ENCODE data around the gene NUDT14.

The NUDT14 gene

GRCh38 chr14:105212541-105213300 lies 31.6 kb upstream of the NUDT14 start:
- no peak for DNase-seq (ENCODE audit: low read depth in 2 of 2)

- DNase-seq (ENCODE audit: low read depth in 2 of 2) = no peak
Measured at GRCh38 chr14:105211758-105212089, 30.6 kb upstream of the NUDT14 start.

DNA sequence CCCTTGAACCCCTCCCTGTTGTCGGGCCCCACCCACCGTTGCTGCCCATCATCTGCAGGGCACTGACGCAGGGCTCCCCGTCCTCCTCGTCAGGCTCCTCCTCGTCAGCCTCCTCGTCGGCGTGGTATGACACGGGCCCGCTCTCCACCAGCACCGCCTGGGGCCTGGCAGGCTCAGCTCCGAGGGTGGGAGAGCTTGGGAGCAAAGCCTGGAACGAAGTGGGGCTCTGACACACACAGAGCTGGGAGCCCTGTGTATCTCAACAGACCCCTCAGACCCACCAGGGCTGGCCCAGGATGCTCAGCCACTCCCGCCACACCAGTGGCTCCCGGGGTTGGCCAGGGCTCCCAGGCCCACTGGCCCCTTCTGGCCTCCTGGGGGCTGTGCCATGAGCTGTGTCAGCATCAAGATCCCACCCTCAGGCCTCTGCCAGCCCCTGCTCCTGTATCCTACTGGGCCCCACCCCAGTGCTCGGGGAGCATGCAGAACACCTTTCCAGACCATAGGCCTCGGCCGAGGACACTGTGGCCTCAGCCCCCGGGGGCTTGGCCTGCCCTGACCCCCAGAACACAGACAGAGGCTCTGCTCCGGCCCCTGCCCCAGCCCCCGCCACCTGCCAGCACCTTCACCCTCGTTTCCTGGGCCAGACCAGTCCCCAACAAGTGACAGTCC lies 30.1 kb upstream of the NUDT14 start:
- no peak for DNase-seq (ENCODE audit: low read depth in 2 of 2)

DNA sequence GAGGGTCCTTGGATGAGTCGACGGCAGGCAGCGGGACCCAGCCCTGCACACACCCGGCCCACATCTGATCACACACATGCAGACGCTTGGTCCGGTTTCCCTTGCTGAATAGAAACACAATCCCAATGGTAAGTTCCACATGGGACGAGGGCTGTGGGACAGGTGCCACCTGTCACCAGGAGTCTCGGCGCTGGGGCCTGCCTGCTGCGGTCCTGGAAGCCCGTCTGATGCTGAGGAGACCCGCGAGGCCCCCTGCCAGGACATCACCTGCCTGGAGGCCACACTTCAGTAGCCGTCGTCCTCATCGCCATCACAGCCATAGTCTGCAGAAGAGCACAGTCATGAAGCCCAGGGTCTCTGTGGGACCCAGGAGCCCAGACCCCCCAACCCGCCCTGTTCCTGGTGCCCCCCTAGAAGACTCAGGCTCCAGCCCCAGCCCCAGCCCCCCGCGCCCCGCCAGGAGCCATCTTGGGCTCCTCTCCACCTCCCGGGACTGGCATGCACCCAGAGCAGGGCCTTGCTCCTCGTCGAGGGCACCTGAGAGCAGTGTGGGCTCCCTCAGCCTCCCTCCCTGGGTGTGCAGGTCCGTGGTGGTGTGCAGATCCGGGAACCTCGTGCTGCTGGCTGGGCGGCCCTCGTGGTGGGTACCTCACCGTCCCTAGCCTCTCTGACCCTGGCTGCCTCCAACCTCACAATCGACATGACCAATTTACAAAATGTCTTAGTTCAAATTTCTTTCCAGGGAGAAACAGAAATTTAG lies 29.3 kb upstream of the NUDT14 start:
- DNase-seq (ENCODE audit: low read depth in 2 of 2) = no peak

DNA sequence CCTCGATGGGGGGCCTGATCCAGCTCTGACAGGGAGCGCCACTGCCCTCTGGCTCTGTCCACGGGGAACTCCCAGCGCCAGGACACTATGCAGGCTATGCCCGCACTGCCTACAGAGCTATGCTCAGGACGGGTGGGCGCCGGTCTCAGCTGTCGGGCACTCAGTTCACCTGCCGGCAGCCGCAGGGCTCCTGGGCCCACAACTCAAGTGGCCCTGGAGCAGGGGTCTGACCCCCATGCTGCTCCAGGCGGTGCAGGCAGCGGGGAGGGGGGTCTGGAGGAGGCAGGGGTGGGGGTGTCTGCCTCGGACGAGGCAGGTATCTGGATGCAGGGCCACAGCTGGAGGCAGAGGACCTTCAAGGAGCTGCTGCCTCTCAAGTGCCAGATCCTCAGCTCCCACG lies 28.5 kb upstream of the NUDT14 start:
- no peak for DNase-seq (ENCODE audit: low read depth in 2 of 2)

- DNase-seq (ENCODE audit: low read depth in 2 of 2) = no peak
Measured at GRCh38 chr14:105209091-105209490, 28.0 kb upstream of the NUDT14 start.

- DNase-seq (ENCODE audit: low read depth in 2 of 2) = no peak
Measured at GRCh38 chr14:105208738-105209075, 27.6 kb upstream of the NUDT14 start.

DNA sequence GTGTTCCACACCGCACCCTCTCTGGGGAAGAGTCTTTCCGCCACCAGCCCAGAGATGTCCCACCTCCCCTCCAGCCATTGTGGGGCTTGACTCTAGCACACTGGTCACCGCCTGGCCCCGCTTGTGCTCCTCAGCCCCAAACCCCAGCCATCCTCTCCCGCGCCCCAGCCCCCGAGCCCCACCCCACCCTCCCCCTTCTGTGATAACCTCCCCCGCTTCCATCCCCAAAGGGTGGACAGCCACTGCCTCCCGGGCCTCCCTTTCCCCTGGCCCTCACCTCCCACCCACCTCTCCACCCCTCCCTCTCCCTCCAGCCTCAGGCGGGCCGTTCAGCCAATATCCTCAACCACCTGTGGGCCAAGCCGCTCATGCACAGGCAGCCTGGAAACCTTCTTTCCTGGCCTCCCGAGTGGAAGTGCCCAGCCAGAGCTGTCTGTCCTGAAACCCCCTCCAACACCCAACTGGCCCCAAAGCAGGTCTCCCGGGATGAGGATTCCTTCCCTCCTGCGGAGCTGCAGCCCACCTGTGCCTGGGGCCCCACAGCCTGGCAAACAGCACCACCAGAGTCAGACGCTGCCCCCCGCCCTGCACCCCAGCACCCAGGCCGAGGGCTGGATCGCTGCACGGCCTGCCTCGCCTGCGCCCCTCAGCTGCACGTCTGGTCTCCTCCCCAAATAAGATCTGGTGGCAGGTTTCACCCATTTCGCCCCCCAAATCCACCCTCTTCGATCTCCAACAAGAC lies 27.1 kb upstream of the NUDT14 start:
- DNase-seq (ENCODE audit: low read depth in 2 of 2) = no peak

DNA sequence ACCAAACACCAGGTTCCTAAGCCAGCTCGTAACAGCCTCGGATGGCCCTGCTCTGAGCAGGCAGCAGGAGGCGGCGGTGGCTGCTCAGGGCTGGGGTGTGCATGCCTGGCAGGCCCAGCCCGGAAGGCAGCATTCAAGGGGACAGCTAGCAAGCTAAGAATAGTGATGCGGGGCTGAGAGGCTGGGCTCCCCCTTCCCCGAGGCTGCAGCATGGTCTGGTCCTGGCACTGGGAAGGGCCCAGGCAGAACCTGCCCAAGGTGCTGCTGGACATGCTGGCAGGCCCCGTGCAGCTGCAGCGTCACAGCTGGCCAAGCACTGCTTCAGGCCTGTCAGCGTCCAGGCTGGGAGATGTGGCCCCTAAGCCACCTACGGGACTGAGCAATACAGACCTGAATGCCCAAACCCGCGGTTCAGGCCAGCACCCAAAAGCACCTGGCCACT lies 26.4 kb upstream of the NUDT14 start:
- no peak for DNase-seq (ENCODE audit: low read depth in 2 of 2)

DNA sequence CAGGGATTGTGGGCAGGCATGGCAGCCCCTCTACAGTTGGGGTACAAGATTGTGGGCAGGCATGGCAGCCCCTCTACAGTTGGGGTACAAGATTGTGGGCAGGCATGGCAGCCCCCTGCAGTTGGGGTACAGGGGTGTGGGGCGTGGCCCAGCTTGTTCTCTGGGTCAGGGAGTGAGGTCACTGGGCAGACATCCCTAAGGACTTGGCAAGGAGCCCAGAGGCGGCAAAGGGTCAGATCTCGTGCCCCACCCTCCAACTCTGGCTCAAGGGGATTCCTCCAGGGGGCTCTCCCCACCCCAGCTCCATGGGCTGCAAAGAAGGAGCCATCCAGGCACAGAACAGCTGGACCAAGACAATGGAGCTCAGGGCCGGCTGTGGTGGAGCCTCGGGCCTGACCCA lies 25.8 kb upstream of the NUDT14 start:
- no peak for DNase-seq (ENCODE audit: low read depth in 2 of 2)

DNA sequence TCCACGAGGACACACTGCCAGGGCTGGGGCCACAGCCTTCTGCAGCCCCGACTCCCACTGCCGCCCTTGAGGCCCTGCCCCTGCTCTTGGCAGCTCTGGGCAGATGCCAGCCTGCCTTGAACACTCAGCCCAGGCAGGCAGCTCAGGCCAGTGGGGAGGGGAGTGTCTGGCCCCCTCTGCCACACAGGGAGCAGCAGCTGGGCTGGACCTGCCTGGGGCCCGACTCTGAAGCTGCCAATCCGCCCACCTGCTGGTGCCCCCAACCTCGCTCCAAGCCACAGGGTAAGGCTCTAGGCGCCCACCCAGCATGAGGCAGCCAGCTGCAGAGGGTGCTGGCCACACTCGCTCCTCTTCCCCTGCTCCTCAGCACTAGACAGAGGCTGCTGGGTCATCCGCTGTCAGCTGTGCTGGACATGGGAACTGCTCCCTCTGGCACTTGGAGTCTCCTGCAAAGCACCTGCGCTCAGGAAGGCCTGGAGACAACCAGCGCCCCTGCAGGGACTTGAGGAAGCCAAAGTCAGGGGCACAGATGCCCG lies 24.6 kb upstream of the NUDT14 start:
- no peak for DNase-seq (ENCODE audit: low read depth in 2 of 2)

DNA sequence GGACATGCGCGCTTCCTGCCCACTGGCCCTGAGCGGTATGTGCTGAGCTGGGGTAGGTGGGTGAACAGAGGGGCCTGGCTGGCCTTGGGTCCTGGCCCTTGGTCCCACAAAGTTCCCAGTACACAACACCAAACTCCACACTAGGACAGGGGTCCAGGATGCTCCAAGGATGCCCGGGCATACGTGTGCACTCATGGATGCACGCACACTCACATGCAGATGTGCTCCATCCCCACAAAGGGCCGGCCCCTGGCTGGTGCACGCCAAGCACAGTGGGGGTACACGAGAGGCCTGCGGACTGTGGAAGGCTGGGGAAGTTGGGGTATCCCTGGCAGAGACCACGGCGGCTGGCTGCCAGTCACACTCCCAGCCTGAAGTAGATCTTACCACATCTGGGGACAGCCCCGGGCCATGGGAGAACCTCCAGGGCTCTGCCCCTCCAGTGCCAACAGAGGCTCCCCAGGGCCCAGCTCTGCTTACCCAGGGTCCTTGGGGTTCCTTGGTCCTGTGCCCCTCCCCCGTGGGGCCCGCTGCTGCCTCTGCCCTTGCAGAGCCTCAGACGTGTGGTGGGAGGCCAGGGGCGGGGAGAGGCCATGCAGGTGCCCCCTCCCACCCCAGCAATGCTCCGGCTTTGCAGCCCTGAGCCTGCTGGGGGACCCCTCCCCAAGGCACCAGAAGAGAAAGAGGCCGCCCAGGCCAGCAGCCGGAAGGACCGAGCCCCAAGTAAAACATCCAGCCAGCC lies 24.0 kb upstream of the NUDT14 start:
- no peak for DNase-seq (ENCODE audit: low read depth in 2 of 2)

GRCh38 chr14:105204206-105204930 lies 23.3 kb upstream of the NUDT14 start:
- DNase-seq (ENCODE audit: low read depth in 2 of 2) = no peak

DNA sequence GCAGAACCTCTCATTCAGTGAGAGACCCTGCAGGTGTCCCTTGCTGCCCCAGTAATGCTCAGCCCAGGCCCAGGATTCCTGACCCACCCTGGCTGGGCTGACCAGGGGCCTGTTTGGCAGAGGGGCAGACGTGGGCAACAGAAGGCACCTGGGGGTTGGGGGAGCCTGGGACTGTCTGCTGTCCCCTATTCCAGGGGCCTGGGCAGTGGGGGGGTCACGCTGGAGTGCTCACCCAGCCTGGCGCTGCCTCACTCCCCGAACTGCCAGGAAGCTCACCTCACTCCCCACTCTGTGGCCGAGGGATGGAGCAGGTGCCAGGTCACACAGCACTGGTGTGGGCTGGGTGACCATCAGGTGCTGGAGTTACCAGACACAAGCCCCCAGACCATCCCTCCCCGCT lies 22.6 kb upstream of the NUDT14 start:
- DNase-seq (ENCODE audit: low read depth in 2 of 2) = no peak

DNA sequence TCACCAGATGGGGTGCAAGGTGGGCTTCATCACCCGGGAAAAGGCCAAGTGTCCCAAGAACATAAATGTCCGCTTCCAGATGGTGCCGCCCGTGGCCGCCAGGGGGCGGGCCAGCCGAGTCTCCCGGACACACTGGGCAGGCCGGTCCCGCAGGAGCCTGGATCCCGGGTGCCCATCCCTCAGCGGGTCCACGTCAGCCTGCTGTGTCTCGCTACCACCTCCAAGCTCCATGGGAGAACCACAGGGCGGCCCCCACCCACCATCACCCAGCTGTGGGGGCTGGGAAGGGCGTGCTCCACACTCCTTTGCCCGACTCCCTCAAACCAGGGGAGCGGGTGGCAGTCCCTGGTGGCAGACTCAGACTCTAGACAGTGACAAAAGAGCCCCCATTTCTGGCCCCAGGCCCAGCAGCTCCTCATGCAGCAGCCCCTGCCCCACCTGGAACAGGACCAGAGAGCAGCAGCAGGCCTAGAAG lies 22.0 kb upstream of the NUDT14 start:
- peak; percentile 48 to 60 for DNase-seq (ENCODE audit: low read depth in 2 of 2)

DNA sequence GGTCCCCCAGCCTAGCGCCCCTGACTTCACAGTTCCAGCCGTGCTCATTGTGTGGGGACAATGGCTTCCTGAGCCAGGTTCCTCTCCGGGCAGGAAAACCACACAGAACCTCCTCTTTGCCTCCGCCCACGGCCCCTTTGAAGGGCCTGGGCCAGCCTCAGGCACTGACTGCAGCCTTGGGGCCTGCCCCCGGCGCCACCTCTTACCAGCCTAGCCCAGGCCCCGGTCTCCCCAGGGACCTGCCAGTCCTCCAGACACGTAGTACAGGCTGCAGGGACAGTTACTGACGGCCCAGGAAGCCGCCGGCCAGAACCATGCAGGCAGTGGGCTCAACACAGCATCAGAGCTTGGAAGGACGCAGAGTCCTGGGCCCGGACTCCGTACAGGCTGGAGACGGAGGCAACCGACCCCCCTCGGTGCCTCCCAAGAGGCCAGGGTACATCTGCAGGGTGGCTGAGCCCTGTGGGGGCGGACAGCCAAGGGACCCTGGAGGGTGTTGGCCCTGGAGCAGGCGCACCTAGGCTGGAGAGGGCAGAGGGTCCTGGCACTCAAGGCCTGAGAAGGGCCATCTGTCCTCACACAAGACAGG lies 20.9 kb upstream of the NUDT14 start:
- no peak for DNase-seq (ENCODE audit: low read depth in 2 of 2)

DNA sequence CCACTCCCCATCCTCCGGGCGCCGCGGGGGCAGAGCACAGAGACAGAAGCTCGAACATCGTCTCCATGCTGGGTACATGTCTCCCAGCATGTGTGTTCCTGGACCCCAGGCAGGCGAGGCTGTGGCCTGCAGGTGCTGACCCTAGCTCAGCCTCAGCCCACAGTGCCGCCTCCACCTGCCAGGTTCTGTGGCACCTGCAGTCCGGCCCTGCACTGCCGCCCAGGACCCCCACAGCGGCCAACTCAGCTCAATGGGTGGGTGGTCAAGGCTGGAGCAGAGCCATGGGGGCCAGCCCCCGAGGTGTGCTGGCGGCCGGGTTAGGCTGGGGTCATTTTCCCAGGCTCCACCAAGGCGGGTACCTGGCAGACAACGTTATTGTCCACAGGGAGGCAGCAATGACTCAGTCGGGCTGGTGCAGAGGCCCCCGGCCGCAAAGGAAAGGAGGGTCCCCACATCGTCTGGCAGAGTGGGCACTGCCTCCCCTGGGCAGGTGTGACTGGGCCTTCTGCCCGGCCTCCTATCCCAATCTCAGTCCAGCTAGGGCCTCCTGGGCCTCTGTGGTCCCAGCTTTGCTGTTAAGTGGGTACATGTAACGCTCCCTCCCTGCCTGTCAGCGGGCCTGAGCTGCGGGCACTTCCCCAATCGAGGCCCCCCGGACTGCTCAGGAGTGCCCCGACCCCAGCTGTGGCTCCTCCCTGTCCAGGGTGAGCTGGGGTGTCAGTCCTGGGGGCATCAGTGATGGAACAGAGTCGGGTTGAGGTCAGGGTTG lies 20.2 kb upstream of the NUDT14 start:
- no peak for DNase-seq (ENCODE audit: low read depth in 2 of 2)

DNA sequence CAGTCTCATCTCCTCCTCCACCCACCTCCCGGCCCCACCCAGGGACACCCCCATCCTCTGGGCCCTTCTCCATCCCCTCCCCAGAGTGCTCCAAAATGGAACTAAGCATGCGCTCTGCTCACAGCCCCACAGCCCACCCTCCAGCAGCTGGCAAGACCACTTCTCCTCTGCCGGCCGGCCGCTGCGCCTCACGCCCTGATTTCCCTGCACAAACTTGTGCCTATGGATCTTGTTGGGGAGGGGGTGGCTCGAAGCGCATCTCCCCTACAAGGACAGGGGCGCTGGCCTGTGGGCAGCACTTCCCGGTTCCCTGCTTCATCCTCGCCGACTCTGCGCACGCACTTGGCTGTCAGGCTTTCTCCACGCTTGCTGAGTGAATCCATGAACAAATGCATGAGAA lies 19.5 kb upstream of the NUDT14 start:
- DNase-seq (ENCODE audit: low read depth in 2 of 2) = no peak

GRCh38 chr14:105200074-105200473 lies 19.0 kb upstream of the NUDT14 start:
- DNase-seq (ENCODE audit: low read depth in 2 of 2) = no peak
